HG03039 (cell line): ENCODE data around the gene RBM19.
"Not testable (repeated sequence)": the region's sequence is repeated elsewhere in the genome, so short reads cannot be mapped to it uniquely, and the experiment has no call there.

Experiments
- ATAC-seq: cut with Tn5 transposase; IDR thresholded peaks from one replicate; pipeline ENCODE4 v1.9.1; 2021; ENCODE audit warnings: mild to moderate bottlenecking, moderate library complexity; ENCODE audit not compliant: unreplicated experiment

Gene RBM19

DNA sequence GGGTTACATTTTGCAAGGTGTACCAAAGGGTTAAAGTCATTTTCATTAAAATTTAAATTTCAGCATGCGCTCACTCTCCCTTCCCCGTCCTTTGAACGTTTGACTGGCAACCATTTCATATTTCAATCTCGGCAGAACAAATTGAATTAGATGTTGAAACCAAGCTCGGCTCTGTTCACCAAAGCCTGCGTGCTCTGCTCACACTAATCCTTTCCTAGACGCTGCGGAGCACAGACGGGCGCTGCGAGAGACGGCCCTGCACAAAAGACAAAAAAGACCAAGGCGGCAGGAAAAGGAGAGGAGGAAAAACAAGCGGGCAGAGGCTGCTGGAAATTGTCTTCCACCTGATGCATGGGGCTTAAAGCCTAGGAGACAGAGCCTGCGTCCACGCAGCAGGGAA is 149.3 kb downstream of the RBM19 start:
- ATAC-seq = no peak

DNA sequence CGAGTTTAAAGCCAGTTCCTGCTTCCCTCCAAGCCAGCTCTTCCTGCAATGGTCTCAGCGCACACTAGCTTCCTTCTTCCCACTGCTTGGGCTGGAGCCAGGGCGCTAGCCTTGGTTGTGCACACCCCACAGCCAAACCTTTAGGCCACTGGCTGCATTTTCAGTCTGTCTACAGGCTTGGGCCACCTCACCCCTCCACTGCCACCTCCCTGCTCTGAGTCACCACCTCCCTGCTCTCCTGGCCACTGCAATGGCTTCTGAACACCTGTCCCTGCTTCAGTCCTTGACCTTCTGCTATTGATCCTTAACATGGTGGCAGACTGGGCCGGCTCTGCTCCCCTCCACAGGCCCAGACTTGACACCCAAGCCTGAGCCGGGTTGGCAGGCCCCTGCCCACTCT is 151.1 kb downstream of the RBM19 start:
- ATAC-seq = no peak

DNA sequence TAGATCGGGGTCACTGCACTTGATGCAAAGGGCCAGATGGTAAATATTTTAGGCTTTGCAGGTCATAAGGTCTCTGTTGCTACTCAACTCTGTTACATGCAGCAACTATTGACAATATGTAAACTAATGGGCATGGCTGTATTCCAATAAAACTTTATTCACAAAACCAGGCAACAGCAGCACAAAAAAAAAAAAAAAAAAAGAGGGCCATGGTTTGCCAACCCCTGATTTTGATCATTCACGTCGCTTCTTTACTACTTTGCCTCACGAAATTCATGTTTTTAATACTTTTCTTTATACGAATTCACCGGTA is 152.9 kb downstream of the RBM19 start:
- ATAC-seq = no peak

DNA sequence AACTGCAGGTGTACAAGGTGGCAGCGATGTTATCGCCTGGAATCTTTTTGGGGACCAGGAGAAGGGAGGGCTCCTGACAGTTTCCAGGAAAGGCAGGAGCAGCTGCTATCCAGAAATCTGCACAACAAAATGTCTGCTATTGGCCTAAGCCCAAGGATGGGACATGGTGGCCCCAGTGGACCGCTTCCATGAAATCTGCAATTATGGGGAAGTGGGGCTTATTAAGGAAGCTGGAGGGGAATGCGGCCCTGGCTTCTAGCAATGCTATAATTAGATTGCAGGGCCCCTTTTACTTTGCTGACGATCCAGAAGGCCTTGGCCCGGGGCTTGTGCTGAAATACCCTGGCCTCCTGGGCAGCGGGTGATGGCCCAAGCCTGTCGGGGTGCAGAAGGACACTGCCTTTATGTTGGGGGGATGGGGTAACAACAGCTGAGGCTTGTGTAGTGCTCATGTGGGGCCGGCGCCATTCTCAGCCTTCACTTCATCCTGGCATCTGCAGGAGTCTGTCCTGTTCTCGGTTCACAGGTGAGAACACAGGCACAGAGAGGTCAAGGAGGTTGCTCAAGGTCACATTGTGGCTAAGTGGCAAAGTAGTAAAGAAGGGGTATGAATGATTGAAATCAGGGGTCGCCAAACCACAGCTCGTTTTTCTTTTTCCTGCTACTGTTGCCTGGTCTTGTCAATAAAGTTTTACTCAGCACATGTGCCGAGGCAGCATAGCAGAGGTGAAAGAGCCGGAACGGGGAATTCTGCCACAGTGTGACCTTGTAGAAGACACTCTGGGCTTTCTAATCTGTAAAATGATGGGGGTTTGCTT is 153.5 kb downstream of the RBM19 start:
- no peak for ATAC-seq

DNA sequence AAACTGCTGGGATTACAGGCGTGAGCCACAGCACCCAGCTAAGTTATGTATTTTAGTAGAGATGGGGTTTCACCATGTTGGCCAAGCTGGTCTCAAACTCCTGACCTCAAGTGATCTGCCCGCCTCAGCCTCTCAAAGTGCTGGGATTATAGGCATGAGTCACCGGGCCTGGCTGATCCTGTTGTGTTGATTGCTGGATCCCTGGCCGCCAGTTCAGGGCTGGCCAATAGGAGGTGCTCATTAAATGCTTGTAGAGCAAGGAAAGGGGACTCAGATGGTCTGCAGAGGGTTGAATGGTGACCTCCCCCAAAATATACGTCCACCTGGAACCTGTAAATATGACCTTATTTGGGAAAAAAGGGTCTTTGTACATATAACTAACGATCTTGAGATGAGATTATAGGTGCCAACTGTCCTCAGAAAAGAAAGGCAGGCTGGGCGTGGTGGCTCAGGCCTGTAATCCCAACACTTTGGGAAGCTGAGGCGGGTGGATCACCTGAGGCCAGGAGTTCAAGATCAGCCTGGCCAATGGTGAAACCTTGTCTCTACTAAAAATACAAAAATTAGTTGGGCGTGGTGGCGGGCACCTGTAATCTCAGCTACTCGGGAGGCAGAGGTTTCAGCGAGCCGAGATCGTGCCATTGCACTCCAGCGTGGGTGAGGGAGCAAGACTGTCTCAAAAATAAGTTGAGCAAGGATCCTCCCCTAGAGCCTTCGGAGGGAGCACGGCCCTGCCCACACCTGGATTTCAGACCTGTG is 156.5 kb downstream of the RBM19 start:
- not testable (repeated sequence) for ATAC-seq

DNA sequence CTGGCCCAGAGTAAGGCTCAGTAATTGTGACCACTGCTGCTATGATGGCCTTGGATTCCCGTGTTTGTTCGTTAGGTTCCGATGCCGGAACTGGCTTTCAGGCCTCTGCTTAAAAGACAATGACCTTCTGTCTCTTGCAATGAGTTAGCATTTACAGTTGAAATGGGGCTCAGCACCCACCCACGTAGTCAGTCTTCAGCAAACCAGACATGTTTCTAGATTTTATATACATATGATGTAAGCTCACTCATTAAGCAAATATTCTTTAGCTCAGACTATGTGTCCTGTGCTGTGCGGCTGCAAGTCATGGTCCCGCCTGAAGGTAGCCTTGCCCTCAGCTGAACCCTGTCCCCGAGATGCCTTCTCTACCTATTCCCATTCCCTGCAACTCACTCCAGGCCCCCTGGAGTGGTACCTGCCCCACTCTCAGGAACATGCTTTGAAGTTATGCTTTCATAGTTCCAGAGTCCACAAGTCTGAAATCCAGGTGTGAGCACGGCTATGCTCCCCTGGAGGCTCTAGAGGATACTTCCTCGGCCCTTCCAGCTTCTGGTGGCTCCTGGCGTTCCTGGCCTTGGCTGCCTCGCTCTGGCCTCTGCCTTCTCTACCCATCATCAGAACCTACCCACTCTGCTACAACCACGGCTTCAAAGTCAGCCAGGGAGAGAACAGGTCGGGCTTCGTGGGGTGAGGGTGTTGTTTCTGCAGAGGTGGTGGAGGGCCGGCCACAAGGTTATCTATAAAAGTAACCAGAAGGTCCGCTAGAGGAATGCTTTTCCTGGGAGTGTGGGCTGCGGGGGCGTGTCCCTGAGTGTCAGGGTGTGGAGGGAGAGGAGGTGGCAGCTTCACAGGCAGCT is 157.8 kb downstream of the RBM19 start:
- no peak for ATAC-seq

DNA sequence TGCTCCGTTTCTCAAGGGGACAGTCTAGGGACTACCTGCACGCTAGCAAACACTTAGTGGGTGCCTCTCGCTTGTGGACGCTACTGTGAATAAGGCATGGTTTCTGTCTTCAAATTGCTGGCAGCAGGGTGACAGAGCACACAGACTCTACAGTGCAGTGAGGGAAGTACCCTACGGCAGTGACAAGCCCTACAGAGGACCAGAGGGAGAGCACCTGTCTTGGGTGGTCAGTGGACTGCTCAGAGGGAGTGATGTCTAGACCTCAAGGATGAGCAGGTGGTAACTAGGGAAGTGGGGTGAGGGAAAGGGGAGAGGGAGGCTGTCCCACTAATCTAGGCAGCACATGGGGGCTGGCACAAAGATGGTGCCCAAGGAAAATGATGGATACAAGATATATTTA is 160.5 kb downstream of the RBM19 start:
- no peak for ATAC-seq

DNA sequence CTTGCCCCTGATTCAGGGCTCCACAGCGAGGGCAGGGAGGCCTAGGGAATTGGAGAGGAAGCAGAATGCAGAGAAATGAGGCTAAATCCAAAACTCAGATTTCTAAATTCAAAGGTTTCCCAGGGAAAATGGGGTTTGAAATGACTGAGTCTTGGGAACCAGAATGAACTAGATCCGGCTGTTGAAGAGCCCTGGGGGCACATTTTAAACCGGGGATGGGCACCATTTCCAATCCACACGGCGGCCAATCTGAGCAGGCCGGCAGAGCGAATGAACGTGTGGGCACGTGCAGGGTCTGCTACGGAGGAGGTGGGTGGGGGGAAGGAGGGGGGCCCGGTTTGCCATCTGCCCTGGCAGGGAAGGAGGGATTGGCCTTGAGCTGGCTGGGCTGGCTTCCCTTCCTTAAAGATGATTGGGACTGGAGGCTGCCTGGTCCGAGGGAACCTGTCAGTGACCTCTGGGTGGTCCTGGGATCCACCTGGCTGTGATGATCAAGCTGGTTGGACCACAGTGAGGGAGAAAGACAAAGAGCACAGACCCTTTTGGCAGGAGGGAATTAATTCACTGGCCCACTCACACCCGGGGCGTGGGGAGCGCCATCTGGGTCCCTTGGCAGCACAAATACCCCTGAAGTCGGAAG is 161.0 kb downstream of the RBM19 start:
- ATAC-seq = no peak

DNA sequence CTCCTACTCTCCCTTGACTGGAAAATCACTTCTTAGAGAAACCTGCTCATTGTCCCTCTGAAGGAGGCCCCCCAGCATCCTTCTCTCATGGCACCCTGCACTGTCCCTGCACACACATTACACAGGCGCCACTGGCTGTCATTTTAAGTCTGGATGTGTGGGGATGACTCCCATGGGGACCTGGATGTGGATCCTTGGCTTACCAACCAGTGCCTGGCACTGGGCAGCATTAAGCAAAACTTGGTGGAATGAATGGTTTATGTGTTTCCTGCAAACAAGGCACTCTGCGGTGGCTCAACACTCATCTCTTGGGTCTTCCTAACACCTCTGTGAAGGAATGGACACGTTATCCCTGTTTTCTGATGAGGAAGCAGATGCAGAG is 162.4 kb downstream of the RBM19 start:
- ATAC-seq = no peak

DNA sequence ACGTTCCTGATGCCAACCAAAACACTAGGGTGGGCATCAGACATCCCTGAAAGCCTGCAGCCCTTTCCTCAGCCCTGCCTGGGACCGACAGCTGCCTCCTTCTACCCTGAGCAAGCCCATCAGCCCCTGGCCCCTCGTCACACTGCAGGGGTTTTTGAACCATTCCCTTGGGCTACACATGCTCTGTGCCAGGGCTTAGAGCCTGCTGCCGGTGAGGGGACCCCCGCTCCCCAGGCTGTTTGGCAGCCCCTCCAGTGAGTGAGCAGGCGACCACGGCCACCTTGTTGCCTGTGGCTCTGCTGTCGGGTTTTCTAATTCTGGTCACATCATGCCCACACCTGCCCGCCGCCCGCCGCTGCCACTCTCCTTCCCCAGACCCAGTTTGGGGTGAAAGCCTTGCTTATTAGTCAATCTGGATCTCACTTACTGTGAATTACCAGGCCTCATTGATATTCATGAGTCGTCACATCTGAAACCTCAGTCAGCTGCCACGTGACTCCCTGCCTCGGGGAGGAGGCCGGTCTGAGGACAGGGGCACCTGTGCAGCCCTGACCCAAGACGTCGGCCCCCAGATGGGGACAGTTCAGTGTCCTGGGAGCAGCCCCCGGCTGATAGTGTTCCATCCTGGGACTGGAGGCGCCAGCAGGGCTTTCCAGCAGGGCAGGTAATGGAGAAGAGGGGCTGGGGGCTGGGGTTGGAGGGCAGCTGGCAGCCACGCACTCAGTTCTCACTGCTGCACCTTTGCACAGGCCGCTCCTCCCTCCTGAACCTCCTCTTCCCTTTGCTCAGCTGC is 163.0 kb downstream of the RBM19 start:
- ATAC-seq = no peak

DNA sequence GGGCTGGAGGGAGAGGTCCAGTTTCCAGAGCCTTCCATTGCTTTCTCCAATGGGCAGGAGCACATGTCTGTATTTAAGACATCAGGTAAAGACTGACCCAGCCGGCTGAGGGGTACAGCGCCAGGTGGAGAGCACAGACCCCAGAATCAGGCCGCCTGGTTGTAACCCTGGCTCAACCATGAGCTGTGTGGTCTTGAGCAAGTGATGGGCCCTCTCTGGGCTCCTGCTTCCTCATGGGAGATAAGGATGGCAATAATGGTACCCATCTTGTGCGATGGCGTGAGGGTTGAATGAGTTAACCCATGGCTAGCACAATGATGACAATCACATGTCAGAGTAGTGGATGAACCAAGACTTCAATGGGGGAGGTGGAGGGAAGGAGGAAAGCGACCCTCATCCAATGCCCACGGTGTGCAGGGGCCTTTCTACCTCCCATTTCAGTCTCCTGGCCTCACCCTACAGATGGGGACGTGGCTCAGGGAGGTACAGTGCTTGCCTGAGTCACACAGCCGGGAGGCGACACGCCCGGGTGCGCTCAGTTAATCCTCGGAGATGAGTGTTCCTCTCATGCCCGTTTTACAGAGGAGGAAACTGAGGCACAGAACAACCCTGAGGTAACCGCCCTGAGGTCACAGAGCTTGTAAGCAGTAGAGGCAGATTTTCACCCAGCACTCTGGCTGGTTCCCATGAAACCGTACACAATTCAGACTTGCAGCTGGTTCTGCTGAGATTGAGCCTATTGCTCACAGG is 163.9 kb downstream of the RBM19 start:
- no peak for ATAC-seq

DNA sequence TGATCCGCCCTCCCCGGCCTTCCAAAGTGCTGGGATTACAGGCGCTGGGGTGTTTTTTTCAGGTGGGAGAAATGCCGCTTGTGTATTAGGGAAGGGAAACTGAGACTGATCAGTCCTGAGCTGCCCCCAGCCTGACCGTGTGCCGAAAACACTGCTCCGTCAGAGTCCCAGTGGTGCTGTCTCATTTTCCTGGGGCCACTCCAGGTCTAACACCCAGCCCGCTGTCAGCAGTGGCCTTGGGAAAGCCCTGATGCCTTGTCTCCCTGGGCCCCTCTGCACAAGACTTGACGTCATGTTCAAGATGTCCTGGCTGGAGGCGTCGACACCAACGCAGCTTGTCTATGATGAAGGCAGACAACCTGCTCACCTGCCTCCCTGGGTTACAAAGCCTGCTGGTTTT is 165.9 kb downstream of the RBM19 start:
- no peak for ATAC-seq

DNA sequence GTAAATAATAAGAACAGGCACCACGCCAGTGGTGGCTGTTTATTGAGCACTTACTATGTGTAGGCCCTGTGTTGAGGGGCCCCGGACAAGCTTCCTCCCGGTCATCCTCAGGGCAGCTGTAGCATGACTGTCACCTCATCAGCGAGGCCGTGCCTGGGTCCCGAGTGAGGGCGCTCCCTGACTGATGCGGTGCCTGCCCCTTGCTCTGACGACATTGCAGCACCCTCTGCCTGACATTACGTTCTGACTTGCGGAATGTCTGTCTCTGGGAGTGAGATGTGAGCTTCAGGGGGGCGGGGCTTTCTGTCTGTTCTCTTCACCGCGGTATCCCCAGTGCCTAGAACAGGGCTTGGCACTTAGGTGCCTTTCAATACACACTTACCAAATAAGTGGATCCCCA is 167.6 kb downstream of the RBM19 start:
- ATAC-seq = no peak

DNA sequence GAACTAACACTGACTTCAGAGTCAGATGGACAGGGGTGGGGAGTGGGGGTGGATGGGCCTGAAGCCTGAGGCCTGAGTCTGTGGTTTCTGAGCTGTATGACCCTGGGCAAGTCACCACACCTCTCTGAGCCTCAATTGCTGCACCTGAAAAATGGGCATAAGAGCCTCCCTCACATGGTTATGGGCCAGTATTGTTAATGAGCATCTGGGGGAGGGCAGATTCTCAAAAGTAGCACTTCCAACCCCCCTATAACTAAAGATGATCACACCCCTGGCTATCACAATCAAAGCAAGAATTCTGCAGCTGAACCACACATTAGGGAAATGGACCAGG is 168.6 kb downstream of the RBM19 start:
- ATAC-seq = no peak

DNA sequence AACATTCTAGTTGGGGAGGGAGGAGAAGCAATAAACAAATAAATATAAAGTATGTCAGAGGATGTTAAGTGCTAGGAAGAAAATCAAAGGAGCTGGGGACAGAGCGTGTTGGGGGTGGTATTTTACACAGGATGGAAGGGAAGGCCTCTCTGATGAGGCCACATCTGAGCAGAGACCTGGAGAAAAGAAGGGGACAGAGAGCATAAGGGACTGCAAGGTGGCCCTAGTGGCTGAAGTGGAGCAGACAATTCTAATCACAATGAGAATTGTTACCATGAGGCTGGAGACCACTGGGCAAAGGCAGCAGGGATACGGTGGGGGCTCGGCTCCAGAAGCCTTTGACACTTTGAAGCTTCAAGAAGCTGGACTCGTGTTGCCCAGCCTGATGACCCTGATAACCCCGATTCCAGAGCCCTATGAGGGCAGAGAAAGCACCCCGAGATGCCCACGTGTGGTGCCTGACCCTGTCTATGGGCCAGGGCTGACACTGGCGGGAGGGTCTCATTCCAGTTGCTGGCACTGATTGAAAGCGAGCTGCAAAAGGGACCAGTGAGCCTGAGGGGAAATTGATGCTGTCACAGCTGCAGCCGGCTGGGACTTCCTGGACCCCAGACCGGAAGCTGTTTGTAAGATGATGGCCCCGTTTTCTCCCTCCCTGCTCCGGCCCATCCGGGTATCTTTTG is 169.1 kb downstream of the RBM19 start:
- ATAC-seq = no peak

DNA sequence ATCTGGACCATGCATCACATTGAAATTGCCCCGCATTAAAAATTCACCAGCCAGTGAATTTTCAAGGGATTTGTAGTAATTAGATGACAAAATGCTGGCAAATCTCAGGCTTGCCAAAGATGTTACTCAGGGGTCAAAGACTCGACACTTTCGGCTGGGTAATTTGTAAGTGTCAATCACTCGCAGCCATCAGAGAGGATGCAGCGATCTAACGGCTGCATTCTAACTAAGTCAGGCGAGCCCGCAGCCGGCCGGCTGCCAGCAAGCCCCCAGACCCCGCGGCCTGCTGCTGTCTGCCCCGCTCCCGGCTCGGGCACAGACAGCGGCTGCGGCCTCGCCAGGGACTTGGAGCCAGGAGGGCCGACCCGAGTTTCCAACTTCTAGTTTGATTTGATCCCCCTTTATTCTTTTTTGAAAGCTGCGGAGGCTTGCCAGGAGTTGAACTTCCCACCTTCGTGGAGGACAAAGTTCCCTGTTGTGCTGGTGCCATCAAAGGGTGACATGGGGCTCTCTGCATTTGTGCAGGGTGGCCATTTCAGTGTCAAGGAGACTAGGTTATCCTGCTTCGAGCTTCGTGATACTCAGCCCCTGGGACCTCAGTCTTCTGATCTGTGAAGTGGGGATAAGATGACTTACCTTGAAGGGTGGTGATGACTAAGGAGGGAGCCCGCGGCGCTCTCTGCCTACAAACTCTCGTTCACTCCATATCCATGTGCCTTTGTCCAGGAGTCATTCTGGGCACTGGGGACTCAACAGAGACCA is 169.9 kb downstream of the RBM19 start:
- no peak for ATAC-seq

DNA sequence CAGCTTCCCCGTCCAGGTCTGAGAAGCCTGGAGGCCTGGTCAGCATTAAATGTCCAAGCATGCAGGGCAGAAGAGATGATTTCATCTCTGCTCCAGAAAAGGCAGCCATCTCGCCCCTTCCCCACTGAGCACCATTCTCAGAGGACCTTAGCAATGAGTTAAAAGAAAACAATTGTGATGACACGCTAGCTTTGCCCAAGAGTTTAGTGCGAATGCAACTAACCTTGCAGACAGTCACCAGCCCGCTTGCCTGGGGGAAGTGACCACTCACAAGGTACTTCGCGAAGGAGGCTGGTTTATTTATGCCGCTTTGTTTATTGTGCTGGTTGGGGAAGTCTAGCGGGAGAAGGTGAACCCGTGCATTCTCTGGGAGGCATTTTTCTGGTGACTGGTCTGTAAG is 170.7 kb downstream of the RBM19 start:
- ATAC-seq = no peak

DNA sequence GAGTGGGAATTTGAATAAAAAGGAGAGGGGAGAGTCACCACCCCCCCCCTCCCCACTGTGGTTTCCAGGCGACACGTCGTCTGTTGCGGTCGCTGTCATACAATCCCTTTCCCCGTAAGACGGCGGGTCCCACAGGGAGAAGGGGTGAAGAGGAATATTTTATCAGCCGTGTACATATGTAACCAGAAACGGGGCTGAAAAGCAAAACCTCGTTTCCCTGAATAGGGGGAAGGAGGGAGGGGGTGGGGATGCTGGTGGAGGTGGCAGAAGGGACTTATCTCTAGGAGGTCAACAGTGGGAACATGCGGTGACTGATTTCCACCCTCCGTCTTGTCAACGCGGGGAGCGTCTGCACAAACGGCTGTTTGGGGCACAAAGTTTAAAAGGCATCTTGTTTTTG is 171.4 kb downstream of the RBM19 start:
- ATAC-seq = no peak

DNA sequence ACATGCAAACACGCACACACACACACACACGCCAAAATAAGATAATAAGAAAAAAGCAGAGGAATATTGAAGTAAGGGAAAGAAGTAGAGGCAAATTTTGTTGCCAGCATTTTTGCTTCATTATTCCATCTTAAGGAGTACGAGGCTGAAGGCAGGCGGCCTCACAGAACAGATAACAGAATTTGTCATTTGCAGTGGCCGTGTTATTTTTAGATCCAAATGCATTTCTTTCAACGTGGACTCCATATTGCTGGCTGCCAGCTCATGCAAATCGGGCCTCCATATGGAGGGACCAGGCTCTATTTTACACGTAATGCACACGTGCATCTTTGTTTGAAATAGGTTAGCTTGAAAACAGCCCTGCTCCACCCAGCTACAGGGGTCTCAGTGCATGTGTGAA is 172.9 kb downstream of the RBM19 start:
- ATAC-seq = no peak
